Right lobe of liver (tissue), 6 donors: ENCODE results near the gene DYSF. TPM values are rescaled to one million over a fixed set of nuclear protein-coding genes. Genes with fewer than 3 reads are reported as not detected.

Experiments used
- ATAC-seq, 4 donors: fragments of 200-7000 bp; cut with Tn5 transposase; one replicate each; pipeline ENCODE4 v1.9.1; 2020; ENCODE audit warnings: mild to moderate bottlenecking in 4 of 4, moderate library complexity in 4 of 4
- DNase-seq, 3 donors: peaks; one replicate each; pipeline ENCODE4 v3.0.0-alpha.2; 2020
- H3K27ac ChIP-seq, 3 donors: fragments of 200-600 bp; one replicate each; pipeline ENCODE4 v1.8.0; 2022
- H3K27me3 ChIP-seq, 2 donors: fragments of 200-600 bp; one replicate each; pipeline ENCODE4 v1.8.0; 2022
- H3K36me3 ChIP-seq, 4 donors: fragments of 200-600 bp; sonication (generic) in 1 of 4; one replicate each; pipeline versions ENCODE4 v1.5.1 to v1.8.0; 2017 to 2022; ENCODE audit warnings: control low read depth in 1 of 4
- H3K4me1 ChIP-seq, 4 donors: fragments of 200-600 bp; sonication (generic) in 1 of 4; one replicate each; pipeline versions ENCODE4 v1.5.1 to v1.8.0; 2017 to 2022; ENCODE audit warnings: control low read depth in 1 of 4
- H3K4me3 ChIP-seq, 3 donors: fragments of 200-600 bp; one replicate each; pipeline ENCODE4 v1.8.0; 2022
- H3K9me3 ChIP-seq, 4 donors: fragments of 200-600 bp; sonication (generic) in 1 of 4; one replicate each; pipeline versions ENCODE4 v1.5.1 to v1.8.0; 2017 to 2022; ENCODE audit warnings: control low read depth in 1 of 4
- CTCF ChIP-seq, 4 donors: fragments of 200-600 bp in 3 of 4; fragments of 450-650 bp in 1 of 4; IDR thresholded peaks; one replicate each; pipeline versions ENCODE4 v1.5.1 to v1.8.0; 2016 to 2022; ENCODE audit warnings: antibody characterized with exemption in 4 of 4, mild to moderate bottlenecking in 2 of 4
- POLR2A ChIP-seq: fragments of 450-650 bp; IDR thresholded peaks from one replicate; pipeline ENCODE4 v1.6.1; 2017; ENCODE audit warnings: antibody characterized with exemption, mild to moderate bottlenecking
- WGBS: methylation state at CpG from one replicate; pipeline ENCODE4 v1.1.6; 2018; ENCODE audit warnings: low coverage, low lambda C conversion rate; ENCODE audit not compliant: insufficient coverage; ENCODE audit errors: missing lambda C conversion rate; 5-methylcytosine and 5-hydroxymethylcytosine counted together
- intact Hi-C, 2 donors: fragments of 100-400 bp; cut with DNase I; formaldehyde crosslinking; loops; one replicate each; pipeline versions ENCODE4 v1.11.2 to v1.14.1; 2022
- total RNA-seq, 6 experiments: library from RNA; depleted of rRNA in 2 of 6; stranded (reverse); fragments of >200 nt in 2 of 6; fragmentation: NEBNext Ultra II Directional in 3 of 6; extraction: Animal tissue kit (Norgen Biotek cat#: 25700) in 3 of 6; gene quantifications; one replicate each; pipeline versions ENCODE4 v1.1.0 to v1.2.4, GENCODE V29; 2016 to 2023
- donor health status: DM: no; HTN: yes; CAD: no.
- donor health status: DM: no; HTN: no; CAD: no.
- donor health status: DM: no; HTN: no; CAD: no.
- donor health status: DM: no; HTN: yes; CAD: no.
- donor health status: DM: no; HTN: yes; CAD: no.

Gene DYSF
- total RNA-seq, 6 experiments from 2014 or later: 21.8 to 55.0 (median 32.9) TPM

- Histone ChIP-seq H3K36me3 (no peaks in the 10 kb centered on the region), H3K9me3 (no peaks in the 10 kb centered on the region), H3K27ac (no peak overlapping the region), H3K4me3 (no peak overlapping the region), H3K4me1 (peaks cover 0 to 4% (median 0%) of the 10 kb centered on the region in 4 donors), H3K27me3 (no peaks in the 10 kb centered on the region)
- TF ChIP-seq CTCF (IDR thresholded peaks at IDR 0.05) (no peak), POLR2A (no peak)
- intact Hi-C loops: no loop called here
- 80% methylated on average over 4 of the region's 4 CpGs for WGBS
- no peak for DNase-seq
- ATAC-seq: no peak
Measured at GRCh38 chr2:71639735-71640134, 186.4 kb downstream of the DYSF start.

- TF ChIP-seq POLR2A (no peak), CTCF (IDR thresholded peaks at IDR 0.05) (no peak)
- peaks cover 0 to 4% (median 0%) of the 10 kb centered on the region in 4 donors for H3K4me1 ChIP-seq
- H3K27me3 ChIP-seq: no peaks in the 10 kb centered on the region
- no peak overlapping the region for H3K4me3 ChIP-seq
- intact Hi-C loops: no loop called here
- no peaks in the 10 kb centered on the region for H3K9me3 ChIP-seq
- no peaks in the 10 kb centered on the region for H3K36me3 ChIP-seq
- DNase-seq (no peak), ATAC-seq (no peak)
- WGBS: 88% methylated on average over 5 of the region's 5 CpGs
- H3K27ac ChIP-seq: no peak overlapping the region
Measured at GRCh38 chr2:71640489-71640888, 187.1 kb downstream of the DYSF start.

GRCh38 chr2:71643674-71644357 is 190.5 kb downstream of the DYSF start:
- Histone ChIP-seq H3K36me3 (no peaks in the 10 kb centered on the region), H3K4me3 (no peak overlapping the region), H3K27me3 (no peaks in the 10 kb centered on the region), H3K4me1 (no peaks in the 10 kb centered on the region), H3K27ac (no peak overlapping the region), H3K9me3 (no peaks in the 10 kb centered on the region)
- ATAC-seq (no peak), DNase-seq (no peak)
- TF ChIP-seq POLR2A (no peak), CTCF (IDR thresholded peaks at IDR 0.05) (no peak)
- intact Hi-C loops: no loop called here
- WGBS: 85% methylated on average over 10 of the region's 13 CpGs

- Histone ChIP-seq H3K27me3 (no peaks in the 10 kb centered on the region), H3K36me3 (no peaks in the 10 kb centered on the region), H3K4me1 (no peaks in the 10 kb centered on the region), H3K9me3 (no peaks in the 10 kb centered on the region), H3K27ac (no peak overlapping the region), H3K4me3 (no peak overlapping the region)
- intact Hi-C loops: no loop called here
- peak in 3 of 4 donors; percentile 18 to 72 (median 32) for ATAC-seq
- no peak for TF ChIP-seq POLR2A
- no peak for TF ChIP-seq CTCF (IDR thresholded peaks at IDR 0.05)
- 60% methylated on average over 1 of the region's 4 CpGs for WGBS
- DNase-seq: no peak
Measured at GRCh38 chr2:71646028-71646427, 192.7 kb downstream of the DYSF start.
